GM18526 (cell line): ENCODE results near the gene DYNLT1.

Experiments used
- POLR2A ChIP-seq: IDR thresholded peaks from 3 replicates; pipeline ENCODE4 v1.6.1; 2011; ENCODE audit not compliant: insufficient read length; ENCODE audit errors: extremely low read depth

Gene DYNLT1

DNA sequence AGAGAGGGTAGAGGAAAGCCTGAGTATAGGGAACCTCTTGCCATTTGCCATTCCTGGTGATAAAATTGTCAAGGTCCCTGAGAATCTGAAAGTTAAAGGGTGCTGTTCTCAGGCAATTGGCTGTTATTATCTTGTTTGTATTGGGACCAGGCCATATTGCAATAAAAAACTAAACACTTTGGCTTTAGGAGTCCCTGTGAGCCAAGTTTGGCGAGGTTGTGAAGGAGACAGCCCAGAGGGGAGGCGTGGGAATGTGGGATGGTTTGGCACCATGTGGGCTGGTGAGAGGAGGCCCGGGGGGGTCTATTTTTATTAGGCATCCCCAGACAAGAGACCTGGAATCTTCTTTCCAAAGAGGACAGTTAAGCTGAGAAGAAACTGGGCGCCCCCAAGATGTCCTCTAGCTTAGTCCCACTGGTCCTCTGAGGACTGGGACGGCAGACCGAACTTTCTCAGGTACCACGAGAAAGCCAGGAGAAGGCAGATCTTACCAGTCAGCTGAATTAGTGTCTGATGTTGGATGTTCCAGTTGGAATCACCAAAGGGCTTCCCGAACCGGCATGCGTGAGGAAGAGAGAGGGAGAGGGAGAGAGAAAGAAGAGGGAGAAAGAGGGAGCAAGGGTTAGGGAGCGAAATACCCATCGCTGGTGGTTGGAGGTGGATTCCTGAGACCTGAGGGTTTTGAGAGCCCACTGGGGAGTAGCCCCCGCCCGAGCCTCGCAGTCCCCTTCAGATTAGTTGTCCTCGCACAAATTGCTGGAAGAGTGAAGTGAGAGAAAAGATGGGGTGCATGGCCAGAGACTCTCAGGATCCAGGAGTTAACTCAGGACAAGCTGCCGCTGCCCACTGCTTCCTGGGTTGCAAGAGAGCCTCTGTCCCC is 24.4 kb downstream of the DYNLT1 start:
- TF ChIP-seq POLR2A = no peak

DNA sequence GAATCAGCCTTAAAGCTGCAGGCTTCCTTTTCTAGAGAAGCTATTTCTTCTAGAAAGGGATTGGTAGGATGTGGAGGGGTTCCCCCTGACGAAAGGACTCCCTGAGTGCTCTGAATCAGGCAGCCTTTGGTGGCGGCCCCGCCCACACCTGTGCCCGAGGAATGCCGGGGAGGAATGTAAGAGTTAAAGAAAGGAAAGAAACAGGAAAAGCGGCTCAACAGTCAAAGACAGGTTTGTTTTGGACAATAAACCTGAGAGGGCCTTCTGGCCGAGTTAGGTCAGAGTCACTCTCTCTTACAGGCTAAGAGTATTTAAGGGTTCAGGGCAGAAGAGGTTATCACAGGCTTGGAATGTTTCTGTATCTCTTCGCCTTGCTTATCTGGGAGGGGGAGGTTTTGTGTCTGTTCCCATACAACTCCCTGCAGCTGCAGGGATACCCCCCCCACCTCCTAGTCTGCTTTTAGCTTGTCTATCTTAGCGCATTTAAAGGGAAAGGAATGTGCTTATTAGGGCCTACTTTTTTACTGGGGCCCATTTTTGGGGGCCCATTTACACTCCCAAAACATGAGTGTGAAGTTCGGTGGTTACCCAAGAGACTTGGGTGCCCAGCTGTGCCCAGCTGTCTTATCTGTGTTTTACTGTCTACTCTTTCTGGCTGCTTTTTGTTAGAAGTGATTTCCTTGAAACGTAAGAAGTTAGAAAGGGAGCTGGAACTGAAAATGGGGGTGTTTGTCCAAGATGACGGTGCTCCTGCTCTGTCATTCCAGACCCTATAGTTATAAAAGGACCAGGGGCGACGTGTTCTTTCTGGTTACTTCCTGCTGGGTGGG is 32.8 kb downstream of the DYNLT1 start:
- TF ChIP-seq POLR2A = no peak

DNA sequence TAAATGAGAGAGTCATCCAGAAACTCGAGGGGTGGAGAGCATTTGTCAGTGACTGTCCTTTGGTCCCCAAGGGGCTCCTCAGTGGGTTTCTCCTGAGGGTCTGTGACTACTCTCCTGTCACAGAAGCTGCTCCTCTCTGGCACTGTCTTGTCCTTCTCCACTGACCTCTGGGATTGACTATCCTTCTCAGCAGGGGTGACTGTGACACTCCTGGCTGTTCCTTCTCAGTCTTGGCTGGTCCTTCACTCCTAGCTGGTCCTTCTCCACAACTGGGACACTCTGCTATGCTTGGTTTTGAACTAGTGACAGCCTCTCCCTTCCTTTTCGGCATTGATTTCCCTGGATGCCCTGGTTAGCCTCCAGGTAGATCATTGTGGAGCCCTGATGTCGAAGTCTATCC is 33.5 kb downstream of the DYNLT1 start:
- no peak for TF ChIP-seq POLR2A

DNA sequence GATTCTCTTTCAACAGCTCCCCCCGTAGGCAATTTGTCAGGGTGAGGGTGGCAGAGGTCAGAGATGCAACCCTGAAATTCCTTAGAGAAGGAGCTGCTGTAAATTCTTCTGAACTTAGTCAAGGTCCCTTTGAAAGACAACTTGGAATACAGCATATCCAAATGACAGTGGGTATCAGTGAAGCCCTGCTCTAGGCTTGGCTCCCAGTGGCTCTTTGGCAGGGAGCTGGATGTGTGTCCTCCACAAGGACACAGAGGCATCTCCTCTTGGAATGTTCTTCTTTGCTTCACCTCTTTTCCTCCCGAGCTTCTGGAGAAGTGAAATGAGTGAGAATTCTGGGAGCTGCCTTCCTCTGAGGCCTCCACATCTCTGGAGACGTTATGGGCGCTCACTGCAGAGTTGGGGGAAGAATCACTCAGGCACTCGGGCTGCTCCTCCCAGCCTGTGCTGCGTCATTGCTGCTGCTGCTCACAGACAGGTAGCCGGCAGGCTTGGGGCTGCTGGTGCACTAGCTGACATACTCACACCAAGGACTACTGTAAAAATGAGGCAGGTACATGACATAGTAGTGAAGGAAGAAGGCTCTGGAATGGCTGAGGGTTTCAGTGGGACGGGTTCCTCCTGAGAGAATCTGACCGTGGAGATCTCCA is 34.1 kb downstream of the DYNLT1 start:
- TF ChIP-seq POLR2A = no peak

DNA sequence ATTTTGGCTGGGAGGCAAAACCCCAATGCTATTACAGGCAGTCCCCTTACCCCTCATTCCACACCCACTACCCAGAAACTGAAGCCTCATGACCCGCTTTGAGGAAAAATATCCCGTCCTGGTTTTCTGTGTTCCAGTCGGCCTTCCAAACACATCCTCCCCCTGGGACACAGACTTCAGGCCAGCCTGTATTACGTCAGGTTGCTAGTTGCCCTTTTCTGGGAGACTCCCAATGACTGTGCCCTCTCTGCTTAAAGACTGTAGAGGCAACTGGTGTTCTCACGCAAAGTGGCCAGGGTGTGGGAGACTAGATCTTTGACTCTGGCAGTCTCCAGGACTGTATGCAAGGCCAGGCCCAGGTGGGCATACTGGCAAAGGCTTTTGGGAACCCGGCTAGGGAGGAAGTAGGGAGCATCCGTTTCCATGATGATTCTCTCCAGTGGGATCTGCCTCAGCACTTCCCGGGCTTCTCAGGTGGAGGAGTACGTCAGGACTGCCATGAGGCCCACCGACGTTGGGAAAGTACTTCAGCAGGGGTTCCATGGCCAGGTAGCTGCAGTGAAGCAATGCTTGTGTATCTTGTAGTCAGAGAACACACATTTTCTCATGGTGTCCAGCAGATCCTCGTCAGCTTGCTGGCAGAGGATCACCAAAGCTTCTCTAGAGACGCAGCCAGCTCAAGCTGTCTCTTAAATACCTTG is 34.9 kb downstream of the DYNLT1 start:
- no peak for TF ChIP-seq POLR2A

DNA sequence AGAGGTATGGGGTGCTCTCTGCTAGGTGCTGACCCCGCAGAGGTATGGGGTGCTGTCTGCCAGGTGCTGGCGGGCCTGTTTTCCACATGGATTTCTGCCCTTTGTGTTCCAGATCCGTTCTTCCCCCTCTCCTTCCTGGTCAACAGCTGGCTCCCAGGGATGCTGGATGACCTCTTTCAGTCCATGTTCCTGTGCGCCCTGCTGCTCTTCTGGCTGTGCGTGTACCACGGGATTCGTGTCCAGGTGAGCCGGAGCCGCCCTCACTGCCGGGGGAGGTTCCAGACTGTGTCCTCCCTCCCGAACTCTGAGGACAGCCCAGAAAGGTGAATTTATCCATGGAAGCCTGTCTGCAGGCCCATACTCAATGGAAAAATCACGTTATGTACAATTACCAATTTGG is 36.3 kb downstream of the DYNLT1 start:
- no peak for TF ChIP-seq POLR2A

DNA sequence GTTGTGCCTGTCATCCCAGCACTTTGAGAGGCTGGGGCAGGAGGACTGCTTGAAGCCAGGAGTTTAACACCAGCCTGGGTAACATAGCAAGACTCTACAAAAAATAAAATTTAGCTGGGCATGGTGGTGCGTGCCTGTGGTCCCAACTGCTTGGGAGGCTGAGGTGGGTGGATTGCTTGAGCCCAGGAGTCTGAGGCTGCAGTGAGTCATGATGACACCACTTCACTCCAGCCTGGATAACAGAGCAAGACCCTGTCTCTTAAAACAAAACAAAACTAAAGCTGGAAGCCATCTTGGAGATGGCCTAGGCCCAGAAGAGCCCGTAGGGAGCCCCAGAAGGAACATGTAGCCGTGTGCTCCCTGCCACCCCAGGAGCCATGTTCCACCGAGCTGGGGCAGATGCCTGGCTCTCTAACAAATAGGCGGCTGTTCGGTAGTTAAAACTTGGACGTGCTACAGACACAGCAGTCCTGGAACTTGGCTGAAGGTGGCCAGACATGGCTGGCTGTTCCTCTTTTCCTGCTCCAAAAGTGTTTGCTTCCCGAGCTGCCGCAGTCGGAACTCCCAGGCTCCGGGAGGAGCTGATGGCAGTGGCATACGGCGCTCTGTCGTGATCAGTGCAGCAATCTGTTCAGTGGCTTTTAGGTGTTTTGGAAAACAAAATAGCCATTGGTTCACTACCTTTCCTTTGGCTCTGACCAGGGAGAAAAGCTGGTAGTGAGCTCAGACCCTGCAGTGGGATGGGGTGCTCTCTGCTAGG is 37.0 kb downstream of the DYNLT1 start:
- no peak for TF ChIP-seq POLR2A

DNA sequence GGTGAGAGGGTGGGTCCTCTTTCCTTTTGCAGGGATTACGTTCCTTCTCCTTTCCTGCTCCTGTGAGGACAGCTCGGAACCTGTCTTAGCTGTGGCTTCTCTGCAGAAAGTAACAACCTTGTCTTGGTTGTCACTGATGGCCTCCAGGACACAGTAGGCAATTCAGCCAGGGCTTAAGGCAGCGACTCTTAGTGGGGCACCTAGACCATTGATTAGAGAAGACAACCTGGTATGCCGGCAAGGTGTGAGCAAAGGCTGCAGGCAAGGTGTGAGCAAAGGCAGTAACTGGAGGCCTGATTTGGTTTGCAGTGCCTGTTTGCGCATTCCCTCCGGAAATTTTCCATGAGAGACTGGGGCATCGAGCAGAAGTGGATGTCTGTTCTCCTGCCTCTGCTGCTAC is 37.6 kb downstream of the DYNLT1 start:
- TF ChIP-seq POLR2A = no peak

DNA sequence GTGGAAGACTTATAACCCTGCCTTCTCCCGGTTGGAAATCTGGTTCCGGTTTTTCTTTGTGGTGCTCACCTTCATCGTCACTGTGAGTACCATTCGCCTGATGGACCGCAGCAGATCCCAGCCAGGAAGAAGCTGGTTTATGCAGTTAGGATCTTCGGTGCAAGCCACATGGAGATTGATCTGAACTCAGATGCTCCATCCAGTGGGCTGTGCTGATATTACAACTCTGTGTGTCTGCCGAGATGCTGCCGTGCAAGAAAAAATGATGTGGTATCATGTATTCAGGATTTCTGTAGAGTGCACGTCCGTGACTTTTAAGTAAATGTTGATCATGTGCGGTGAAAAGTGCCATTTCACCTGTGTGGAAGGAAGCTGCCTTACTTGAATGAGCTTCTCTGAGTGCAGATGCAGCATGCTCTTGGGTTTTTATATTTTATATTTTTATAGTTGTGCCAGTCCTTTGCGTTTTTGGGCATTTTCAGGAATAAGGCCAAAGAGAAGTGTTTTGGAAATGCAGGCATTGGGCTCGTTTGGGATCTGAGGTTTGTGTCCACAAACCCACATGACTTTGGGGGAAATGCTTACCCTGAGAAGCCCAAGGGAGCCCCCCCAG is 39.2 kb downstream of the DYNLT1 start:
- no peak for TF ChIP-seq POLR2A

DNA sequence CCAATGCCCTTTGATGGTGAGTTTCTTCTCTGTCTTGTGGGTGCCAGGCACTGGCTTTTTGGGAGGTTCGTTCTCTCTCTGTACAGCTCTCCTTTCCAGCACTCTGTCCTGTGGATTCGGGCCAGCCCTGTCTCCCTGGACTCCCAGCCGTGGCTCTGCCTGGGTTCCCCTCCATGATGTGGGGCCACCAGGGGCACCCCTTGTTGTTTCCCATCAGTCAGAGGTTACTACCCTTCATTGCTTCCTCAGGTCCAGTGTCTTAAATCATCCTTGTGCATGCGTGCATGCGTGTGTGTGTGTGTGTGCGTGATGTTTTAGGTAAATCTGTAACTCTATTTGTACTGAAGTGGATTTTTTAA is 40.5 kb downstream of the DYNLT1 start:
- TF ChIP-seq POLR2A = no peak

DNA sequence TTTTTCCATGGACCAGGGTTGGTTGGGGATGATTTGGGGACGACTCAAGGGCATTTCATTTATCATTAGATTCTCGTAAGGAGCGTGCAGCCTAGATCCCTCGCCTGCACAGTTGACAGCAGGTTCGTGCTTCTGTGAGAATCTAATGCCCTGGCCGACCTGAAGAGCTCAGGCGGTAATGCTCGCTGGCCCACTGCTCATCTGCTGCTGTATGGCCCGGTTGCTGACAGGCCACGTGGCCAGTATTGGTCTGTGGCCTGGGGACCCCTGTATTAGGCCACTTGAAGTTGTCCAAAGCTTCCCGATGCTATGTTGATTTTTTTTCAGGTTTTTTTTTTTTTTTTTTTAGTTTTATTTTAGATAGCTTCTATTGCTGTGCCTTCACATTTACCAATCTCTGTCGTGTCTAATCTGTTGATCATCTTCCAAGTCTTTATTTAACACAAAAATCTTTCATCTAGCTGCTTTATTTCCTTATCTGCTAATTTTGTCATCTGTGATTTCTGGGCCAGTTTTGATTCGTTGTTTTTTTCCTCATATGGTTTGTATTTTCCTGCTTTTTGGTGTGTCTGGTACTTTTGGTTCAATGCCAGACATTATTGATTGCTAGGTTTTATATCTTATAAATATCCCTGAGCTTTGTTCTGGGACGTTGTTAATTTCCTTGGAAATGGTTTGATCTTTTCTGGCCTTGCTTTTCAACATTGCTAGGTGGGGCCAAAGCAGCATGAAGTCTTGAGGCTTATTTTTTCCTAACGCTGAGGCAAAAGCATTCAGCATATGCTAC is 41.1 kb downstream of the DYNLT1 start:
- no peak for TF ChIP-seq POLR2A

DNA sequence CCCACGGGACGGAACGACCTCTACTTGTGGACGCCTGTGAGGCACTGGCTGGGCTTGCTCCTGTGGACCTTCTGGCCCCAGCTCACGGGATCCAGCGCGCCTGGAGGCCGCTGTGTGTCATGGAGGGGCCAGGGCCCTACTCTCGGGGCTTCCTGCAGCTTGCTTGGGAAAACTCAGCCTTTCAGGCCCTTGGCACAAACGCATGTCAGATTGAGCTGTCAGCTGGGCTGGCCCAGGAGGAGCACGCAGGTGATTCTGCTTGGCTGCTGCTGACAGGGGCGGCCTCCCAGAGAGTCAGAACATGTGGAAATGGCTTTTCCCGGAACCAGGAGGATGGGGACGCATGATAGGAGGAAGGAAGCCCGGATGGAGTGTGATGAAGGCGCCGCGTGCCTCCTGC is 44.9 kb downstream of the DYNLT1 start:
- TF ChIP-seq POLR2A = no peak

DNA sequence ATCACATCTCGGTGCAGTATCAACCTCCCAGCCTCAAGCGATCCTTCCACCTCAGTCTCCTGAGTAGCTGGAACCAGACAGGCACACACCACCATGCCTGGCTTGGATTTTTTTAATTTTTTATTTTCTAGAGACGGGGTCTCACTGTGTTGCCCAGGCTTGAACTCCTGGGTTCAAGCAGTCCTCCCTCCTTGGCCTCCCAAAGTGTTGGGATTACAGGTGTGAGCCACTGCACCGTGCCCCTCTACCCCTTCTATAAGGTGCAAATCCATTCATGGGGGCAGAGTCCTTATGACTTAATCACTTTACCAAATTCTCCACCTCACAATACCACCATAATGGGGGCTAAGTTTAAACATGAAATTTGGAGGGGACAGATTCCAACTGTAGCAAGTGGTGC is 47.0 kb downstream of the DYNLT1 start:
- TF ChIP-seq POLR2A = no peak
